CD4-positive, alpha-beta T cell treated with Interleukin-4 for 4 hours (primary cell): ENCODE results near the gene TSTD1.

ENCODE experiments used
- DNase-seq: peaks from one replicate; pipeline ENCODE4 v3.0.0-alpha.2; 2020

The TSTD1 gene, protein sequence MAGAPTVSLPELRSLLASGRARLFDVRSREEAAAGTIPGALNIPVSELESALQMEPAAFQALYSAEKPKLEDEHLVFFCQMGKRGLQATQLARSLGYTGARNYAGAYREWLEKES

DNA sequence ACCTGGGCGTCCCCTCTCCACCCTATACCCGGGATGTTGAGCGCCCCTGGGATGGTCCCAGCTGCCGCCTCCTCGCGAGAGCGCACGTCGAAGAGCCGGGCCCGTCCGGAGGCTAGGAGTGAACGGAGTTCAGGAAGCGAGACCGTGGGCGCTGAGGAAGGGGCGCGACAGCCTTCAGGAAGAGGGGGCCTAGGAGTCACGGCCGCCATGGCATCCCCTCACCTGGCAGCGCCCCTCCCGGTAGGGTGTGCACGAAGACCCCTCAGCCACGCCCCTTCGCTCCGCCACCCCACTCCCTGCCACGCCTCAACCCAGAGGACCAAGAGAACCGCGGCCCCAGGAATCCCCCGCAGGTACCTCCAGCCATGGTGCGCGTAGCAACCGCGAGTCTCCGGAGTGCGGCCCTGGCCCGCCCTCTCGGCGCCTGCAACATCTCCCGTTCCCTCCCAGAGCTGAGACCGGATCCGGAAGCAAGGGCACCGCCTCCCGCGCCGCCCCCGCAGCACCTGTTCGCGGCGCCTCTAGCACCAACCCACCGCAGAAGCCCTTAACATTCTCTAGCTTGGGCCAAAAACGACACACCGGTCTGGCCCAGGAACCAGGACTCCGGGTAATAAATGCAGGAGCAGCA is at the start of gene TSTD1:
Gene TSTD1, minus strand, starts transcription at position 442 of the 631 bp plus-strand sequence. Its CDS starts 75 bp downstream, at position 367.
- peak; percentile 87 for DNase-seq

DNA sequence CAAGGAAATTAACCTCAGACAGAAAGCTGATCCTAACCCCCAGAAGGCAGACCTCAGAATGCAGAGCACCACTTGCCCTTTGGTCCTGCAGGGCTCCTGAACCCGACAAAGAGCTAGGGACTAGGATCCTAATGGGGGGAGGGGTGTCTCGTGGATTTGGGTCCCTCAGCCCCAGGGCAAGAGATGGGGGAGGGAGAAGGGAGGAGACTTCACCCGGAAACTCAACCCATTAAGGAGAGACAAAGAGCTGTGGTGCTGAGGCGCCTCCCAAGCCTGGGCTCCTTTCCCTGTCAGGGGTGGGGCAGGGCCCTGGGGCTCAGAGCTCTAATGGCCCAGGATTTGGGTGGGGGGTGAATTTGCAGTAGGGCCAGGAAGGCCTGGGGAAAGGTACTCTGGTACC is 47.7 kb upstream of the TSTD1 start:
- DNase-seq, result no peak

DNA sequence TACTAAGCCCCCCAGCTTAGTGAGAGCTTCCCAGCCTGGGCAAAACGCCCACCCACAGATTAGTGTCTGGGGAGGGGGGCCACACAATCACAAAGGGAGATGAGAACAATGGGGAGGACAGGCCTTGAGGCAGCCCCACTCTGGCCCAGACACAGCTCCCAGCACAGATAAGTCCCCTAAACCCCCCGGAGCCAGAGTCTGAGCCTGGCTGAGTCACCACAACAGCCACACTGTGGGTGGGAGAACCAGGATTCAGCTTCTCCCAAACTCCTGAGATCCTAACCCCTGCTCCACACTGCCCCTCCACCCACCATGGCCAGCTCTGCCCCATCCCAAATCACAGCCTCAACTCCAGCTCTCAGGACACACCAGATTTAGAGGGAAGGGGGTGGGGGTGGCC is 46.4 kb upstream of the TSTD1 start:
- DNase-seq, result no peak

DNA sequence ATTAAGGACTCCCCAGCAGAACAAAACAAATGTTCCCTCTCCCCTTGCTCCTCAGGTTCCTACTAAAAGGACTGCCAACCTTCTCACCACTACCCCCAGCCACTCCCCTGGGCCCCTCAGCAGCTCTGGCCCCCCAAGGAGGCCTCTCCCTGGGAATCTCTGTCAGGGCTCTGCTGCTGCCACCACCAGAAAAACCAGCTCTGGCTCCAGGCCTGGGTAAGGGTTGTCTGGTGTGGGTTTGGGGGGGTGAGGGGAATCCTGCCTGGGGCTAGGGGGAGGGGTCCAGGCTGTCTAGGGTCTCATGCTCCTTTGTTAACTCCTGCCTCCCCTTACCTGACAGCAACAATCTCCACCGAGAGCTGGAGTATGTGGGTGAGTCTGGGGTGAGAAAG is 45.8 kb upstream of the TSTD1 start:
- no peak for DNase-seq

DNA sequence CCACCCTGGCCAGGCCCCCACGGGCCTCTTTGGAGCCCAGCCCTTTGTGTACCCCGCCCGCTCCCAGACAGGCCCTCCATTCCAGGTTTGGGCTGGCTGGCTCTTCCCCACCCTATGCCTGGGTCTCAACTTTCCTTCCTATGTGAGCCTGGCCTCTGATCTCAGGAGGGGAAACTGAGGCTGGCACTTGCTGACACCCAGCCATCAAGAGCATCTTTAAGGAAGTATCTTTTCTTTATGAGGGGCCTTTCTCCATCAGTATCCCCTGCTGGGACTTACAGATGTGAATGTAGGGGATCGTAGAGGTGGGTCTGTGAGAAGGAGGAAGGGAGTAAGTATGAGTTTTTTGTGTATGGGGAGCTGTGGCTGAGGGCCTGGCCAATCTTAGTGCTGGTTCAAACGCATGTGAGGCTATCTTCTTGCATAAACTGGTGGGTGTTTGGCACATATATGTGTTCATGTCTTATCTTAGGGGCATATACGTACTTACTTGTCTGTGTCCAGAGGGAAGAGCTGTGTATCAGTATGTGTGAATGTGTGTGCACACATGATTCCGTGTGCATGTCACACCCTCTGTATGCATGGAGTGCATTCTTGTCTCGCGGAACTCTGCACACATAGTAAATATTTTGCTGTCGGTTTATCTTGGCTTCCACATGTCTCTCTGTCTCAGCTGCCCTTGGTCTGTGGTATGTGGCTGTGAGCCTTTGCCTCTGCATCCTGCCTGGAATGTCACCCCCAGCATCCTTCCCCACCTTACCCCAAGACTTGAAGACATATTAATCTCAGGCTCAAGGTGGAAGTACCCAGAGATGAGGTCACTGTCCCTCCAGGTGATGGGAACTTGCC is 45.2 kb upstream of the TSTD1 start:
- no peak for DNase-seq

DNA sequence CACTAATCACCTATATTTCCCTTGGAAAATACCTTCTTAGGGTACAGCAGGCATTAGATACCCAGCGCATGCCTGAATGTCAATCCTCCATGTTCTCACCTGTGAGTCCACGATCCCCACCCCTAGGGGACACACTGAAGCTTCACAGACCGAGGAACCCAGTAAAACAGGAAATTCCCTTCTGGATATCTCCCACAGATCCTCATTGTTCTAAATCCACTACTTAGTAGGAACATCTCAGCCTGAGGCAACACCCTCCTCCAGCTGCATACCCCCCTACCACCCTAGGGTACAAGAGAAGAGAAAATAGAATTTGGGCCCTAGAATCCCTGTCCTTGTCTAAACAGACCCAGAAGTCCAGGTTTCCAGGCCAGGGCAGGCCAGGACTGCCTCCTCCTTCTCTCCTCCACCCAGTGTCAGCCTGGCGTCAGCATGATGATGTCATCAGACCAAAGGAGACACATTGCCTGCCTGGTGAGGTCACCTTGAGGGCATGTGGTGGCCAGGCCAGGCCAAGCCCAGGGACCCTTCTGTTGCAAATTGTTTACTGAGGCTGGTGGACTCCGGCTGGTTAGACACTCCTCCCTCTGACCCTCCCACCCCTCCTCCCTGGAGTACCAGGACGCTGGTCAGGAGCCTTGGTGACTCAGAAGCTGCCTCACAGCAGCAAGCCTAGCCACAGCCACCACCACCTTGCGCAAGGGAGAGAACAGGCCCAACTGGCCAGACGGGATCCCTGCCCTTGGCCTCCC is 44.4 kb upstream of the TSTD1 start:
- DNase-seq, result peak; percentile 14

DNA sequence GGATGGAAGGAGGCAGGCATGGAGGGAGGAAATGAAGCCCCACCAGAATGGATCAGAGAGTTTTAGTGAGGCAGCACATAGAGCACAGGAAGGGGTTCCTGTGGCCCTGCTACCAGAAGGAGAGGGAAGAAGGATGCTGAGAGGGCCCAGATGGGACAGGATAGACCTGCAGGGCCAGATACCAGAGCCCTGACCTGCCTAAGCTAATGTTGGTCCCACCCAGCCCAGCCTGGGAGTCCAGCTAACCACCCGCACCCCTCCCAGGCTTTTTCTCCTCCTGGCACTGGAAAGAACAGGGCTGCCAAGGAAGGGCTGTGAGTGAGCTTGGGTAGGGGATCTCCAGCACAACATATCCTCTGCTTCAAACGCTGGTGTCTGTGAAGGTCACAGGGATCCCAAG is 43.7 kb upstream of the TSTD1 start:
- no peak for DNase-seq

DNA sequence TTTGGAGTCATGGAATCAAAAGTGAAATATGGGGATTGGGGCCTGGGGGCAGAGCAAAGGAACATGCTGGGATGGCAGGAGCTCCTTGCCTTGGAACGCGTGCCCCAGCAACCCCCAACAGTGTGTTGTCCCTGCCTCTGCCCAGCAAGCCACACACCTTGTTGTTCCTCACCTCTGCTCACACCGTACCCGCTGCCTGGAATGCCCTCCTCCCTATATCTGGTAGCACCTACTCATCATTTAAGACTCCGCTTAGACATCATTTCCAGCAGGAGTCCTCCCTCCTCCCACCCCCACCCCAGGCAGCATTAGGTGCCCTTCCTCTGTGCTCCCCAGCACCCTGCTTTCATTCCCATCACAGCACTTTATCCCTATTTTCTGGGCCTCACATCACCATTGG is 42.8 kb upstream of the TSTD1 start:
- DNase-seq, result no peak

DNA sequence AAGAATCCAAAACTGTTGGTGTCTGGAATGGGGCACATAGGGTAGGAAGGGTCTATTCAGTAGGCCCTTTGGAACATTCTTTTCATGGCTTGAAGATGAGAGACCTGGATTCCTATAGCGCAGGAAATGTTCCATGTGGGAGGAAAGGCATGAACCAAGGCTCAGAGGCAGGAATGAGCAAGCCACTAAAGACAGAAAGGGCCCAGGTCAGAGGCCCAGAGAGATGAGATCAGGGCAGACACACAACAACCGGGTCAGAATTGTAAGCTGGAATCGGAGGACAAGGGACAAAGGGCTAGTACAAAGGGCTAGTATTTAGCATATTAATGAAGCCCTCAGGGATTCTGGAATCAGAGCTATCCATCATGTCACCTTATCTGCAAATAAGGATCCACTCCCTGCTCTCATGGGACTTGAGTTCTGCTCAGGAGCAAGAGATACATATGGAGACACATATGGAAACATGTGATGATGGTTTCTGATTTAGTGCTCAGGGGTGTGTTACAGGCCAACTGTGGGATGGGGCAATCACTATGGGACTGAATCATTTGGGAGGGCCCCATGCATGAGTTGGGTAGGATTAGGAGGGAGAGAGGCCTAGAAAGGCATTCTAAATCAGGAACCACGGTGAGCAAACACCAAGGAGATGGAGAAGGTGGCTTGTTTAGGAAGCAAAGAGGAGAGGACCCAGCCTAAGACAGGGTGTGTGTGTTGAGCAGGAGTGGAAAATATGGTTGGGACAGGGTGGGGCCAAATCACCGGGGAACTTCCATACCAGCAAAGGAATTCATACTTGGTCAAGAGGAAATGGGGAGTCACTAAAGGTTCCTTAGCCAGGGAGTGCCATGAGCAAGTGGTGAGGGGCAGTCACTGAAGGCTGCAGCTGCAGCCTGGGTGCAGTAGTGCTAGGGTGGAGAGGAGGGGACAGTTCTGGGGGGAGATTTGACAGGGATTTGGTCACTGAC is 42.0 kb upstream of the TSTD1 start:
- DNase-seq, result no peak

DNA sequence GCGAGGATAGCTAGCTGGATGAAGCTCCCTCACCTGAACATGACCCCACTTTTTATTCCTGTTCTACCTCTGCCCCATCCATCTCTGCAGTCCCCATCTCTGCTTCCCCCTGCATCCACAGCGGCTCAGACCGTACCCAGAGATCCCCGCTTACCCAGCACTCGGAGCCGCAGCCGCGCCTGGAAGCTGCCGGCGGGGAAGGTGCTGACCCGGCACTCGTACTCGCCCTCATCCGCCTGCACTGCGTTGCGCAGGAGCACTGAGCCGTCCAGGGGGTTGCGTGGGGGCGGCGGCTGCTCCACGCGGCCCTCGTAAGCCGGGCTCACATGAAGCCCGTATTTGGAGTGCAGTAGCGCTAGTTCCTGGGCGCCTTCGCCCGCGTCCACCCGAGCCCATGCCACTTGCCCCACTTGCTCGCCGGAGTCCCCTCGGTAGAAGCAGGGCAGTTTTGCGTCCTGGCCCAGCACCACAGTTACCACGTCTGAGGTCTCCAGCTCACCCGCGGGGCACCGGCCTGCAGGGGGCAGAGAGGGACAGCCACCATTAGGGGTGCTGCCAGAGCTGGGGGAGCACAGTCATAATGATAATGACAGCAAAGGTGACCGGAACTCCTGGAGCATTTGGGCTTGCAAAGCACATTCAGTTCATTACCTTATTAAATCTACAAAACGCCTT is 40.8 kb upstream of the TSTD1 start:
- no peak for DNase-seq

DNA sequence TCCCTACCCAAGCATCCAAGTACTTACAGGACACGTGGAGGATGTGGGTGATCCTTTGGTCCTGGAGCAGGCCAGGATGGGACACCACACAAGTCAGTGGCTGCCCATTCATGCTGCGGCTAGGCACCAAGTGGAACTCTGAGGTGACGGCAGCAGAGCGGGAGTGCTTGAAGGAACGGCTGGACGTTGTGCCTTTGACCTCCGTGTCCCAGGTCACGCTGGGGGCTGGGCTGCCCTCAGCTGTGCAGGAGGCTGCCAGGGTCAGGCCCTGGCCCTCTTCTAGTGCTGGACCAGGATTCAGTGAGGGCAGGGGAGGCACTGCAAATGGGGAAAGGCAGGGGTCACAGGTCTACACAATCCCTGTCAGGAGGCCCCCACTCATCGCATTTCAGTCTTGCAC is 38.7 kb upstream of the TSTD1 start:
- DNase-seq, result no peak

DNA sequence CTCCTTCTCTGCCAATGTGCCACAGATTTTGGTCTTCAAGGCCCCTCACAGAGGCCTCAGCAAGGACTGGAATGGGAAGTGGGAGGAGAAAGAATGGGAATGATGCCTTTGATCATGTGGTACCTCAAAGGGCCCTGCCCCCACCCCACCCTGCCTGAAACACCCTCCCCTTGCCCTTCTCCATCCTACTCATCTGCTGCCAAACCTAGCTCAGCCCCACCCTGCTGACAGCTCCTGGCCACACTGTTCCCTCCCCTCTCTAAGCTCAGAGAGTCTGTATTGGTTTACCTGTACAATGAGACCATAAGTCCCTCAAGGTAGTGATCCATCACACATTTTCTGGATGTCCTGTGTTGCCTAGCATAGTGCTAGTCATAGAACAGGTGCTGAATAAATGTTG is 37.6 kb upstream of the TSTD1 start:
- no peak for DNase-seq

DNA sequence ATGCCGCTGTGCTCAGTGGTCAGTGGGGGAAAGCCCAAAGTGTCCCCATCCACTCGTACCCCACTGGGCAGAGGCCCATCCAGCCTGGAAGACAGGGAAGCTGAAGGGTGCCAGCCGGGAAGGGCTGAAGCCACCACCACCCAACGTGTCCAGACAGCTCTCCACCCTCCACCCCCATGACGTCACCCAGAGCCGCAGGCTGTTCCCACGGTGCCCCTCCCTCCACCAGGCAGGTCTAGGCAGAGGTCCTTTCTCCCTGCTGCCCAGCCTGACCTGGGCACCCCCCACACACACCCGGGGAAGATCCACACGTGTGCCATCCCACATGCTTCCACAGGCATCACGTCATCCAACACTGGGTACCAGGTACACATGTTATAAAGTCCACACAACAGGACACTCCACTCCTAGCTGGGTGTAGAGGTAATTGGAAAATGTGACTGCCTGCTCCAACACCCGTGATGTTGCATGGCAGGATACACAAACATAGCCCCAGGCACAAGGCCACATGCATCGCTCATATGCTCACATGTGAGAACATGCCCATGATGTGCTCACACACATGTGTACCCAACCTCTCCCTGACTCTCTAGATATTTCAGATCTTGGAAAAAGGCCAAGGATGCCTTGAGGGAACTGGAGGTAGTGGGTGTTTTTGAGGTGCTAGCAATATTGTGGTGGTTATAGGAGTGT is 36.1 kb upstream of the TSTD1 start:
- no peak for DNase-seq

DNA sequence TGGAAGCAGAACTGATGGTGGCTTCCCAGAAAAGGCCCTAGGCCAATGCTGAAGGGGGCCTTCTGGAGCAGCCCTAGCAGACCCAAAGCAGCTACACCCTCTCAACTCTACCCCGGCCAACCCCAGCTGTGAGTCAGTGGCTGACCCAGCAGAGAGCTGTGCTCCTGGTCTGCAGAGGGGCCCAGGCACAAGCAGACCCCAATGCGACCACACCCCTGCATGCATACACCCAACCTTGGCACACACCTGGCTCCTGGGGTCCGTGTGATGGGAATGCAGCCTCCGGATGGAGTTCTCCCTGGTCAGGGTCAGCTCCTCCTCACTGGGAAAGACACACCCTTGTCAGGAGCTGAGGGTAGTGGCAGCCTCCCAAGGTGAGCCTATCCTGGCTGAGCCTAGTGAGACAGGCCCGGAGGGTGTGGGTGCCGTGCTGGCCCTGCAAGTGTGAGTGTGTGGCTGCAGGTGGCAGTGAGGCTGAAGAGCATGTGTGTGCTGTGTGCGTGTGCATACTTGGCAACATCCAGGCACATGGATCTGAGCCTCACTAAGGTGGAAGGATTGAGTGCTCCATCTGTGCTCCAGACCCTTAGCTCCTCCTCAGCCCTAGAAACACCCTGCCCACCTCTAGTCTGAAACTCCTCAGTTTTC is 34.8 kb upstream of the TSTD1 start:
- no peak for DNase-seq

DNA sequence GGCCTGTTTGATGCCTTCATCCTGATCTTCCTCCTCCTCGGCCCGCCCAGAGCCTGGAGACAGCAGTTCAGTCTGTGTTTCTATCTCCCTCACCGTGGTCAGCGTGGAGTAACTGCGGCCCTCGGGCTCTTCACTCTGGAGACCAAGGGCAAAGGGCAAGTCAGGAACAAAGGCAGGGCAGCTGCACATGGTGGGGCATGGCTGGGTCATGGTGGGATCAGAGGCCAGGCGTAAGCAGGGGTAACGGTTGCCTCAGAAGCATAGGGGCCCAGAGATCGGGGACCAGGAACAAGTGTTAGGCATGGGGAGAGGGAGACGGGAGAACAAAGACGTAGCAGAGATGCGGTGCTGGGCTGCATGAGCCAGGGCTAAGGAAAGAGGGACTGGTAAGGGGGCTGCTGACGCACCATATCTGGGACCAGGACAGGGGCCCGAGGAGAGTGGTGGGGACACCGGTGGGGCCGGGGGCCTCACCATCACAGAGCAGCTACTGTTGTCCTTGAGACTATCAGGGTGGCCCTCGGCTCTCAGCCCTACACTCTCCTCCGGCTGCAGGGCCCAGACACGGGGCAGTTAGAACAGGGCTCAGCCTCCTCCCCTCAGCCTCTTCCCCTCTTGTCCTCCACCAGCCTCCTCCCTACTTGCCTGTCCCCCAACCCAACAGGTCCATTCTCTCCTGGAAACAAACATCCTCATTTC is 34.1 kb upstream of the TSTD1 start:
- no peak for DNase-seq

DNA sequence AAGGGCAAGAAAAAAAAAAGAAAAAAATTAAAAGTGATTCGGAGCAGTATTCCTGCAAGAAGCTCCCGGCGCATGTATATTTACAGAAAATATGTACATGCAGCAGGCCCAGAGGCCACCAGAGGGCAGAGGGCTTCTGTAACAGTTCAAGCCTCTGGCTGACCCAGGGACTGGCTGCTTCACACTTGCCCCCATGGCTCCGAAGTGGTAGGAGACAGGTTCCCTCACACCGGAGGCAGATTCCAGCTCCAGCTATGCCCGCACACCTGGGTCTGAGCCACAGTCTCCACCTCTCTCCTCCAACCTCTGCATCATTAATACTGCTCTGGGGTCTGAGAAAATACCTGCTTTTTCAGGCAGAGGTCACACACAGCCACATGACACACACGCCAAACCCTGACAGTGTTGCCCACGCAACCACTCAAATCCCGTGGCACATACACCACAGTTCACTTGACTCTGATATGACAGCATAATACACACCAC is 33.2 kb upstream of the TSTD1 start:
- peak; percentile 46 for DNase-seq

DNA sequence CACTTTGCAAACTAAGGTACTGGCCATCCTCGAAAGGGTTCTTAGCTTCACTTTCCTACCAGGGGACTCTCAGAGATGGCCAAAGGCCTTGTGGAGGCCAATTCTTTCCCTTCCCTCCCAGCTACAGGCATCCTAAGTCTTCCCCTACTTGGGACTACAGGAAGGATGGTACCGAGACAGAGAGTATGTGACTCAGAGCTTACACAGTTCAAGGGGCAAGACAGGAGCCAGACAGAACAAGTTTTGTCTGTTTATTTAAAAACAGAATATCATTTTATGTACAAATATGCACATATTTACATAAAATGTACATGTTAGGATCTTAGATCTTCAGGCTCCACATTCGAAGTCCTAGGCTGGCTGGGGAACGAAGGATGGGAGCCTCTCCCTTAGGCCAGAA is 32.0 kb upstream of the TSTD1 start:
- no peak for DNase-seq

DNA sequence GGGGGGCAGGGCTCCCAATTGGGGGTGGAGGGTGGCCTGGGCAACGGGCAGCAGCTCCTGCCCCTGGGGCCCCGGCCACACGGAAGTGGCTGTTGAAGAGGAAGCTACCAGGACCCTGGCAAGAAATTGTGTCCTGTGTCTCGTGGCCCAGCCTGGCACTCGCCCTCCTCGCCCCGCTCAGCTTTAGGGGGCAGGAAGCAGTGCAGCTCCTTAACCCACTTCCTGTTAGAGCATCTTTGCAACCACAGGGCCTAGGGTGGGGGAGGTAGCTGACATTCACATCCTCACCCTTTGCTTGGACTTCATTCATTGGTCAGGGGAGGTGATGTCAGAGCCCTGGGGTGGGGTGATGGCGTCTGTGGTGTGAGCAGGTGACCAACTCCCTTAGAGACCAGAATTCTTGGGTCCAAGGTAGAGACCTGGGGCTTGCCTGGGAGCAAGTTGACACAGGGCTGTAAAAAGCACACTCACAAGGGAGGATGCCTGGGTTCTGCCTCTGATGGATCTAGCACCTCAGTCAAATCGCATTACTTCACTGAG is 31.0 kb upstream of the TSTD1 start, which contains the start of gene ARHGAP30:
Gene ARHGAP30, minus strand, starts transcription at position 161 of the 540 bp plus-strand sequence. CDS start 267 bp downstream, outside the sequence.
- peak; percentile 95 for DNase-seq

DNA sequence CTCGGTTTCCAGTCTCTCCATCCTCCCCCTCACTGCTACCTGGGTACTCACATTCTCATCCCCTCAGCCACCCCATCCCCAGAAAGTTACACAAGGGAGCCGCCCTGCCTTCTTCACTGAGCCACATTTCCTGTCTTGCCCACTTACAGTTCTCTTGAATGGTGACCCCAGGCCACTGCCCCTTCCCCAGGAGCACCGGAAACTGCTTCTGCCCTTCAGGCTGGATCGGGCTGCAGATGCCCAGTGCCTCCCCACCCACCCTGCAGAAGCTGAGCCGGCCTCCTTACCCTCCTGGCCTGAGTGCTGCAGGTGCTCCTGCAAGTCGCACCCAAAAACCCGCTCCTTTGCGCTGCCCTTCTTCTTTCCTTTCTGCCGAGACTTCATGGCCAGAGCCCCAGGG is 30.5 kb upstream of the TSTD1 start:
- DNase-seq, result peak; percentile 27
